ENCODE data around the gene CNR2.
"Not testable (repeated sequence)": the region's sequence is repeated elsewhere in the genome, so short reads cannot be mapped to it uniquely, and the experiment has no call there.

Gene CNR2

GRCh38 chr1:23837908-23838307 is 75.3 kb downstream of the CNR2 start:
- DNase-seq (ENCODE audit: extremely low read depth in 1 of 2, low read depth in 1 of 2): no peak

GRCh38 chr1:23836037-23836436 is 77.1 kb downstream of the CNR2 start:
- no peak for DNase-seq (ENCODE audit: extremely low read depth in 1 of 2, low read depth in 1 of 2)

GRCh38 chr1:23834156-23834555 is 79.0 kb downstream of the CNR2 start:
- not testable (repeated sequence) for DNase-seq (ENCODE audit: extremely low read depth in 1 of 2, low read depth in 1 of 2)

GRCh38 chr1:23827717-23828116 is 85.4 kb downstream of the CNR2 start:
- no peak for DNase-seq (ENCODE audit: extremely low read depth in 1 of 2, low read depth in 1 of 2)

- not testable (repeated sequence) for DNase-seq (ENCODE audit: extremely low read depth in 1 of 2, low read depth in 1 of 2)
Measured at GRCh38 chr1:23826590-23826989, 86.6 kb downstream of the CNR2 start.

GRCh38 chr1:23825762-23826522 is 87.2 kb downstream of the CNR2 start:
- no peak for DNase-seq (ENCODE audit: extremely low read depth in 1 of 2, low read depth in 1 of 2)

- DNase-seq (ENCODE audit: extremely low read depth in 1 of 2, low read depth in 1 of 2): peak; percentile 64 to 80
Measured at GRCh38 chr1:23825076-23825761, 87.9 kb downstream of the CNR2 start, which contains the start of gene HMGCL. TSS of gene HMGCL (minus strand) at chr1:23825429. CDS start at chr1:23825415, 14 bp downstream.

- DNase-seq (ENCODE audit: extremely low read depth in 1 of 2, low read depth in 1 of 2): no peak
Measured at GRCh38 chr1:23824711-23825075, 88.5 kb downstream of the CNR2 start.

GRCh38 chr1:23823767-23824166 is 89.4 kb downstream of the CNR2 start:
- DNase-seq (ENCODE audit: extremely low read depth in 1 of 2, low read depth in 1 of 2): no peak

Measured in activated CD8-positive, alpha-beta memory T cell treated with anti-CD3 and anti-CD28 coated beads for 1 hour (primary cell).